NCI-H774 (cell line): ENCODE data around the gene INTS14.
"Not testable (repeated sequence)": the region's sequence is repeated elsewhere in the genome, so short reads cannot be mapped to it uniquely, and the experiment has no call there.

Source experiments
- DNase-seq: peaks from one replicate; lab custom pipeline; 2025; lab: John Stamatoyannopoulos, UW

The INTS14 gene

GRCh38 chr15:65578904-65579728 lies 31.8 kb downstream of the INTS14 start:
- DNase-seq: no peak

- DNase-seq: no peak
These were observed 33.6 kb downstream of the INTS14 start for GRCh38 chr15:65577129-65577996.

GRCh38 chr15:65576664-65577063 lies 34.3 kb downstream of the INTS14 start:
- DNase-seq: no peak

GRCh38 chr15:65571971-65572370 lies 39.0 kb downstream of the INTS14 start:
- DNase-seq: no peak

GRCh38 chr15:65569728-65570127 lies 41.2 kb downstream of the INTS14 start:
- DNase-seq: no peak

- no peak for DNase-seq
These were observed 49.0 kb downstream of the INTS14 start for GRCh38 chr15:65561934-65562333.

GRCh38 chr15:65559941-65560340 lies 51.0 kb downstream of the INTS14 start:
- no peak for DNase-seq

GRCh38 chr15:65558997-65559760 lies 51.8 kb downstream of the INTS14 start:
- DNase-seq: no peak

- no peak for DNase-seq
These were observed 52.6 kb downstream of the INTS14 start for GRCh38 chr15:65558336-65558735.

GRCh38 chr15:65556622-65557021 lies 54.3 kb downstream of the INTS14 start:
- no peak for DNase-seq

- DNase-seq: no peak
These were observed 57.2 kb downstream of the INTS14 start for GRCh38 chr15:65553691-65554090.

GRCh38 chr15:65552851-65553250 lies 58.1 kb downstream of the INTS14 start:
- DNase-seq: not testable (repeated sequence)

GRCh38 chr15:65551183-65551582 lies 59.7 kb downstream of the INTS14 start:
- DNase-seq: no peak

- no peak for DNase-seq
These were observed 60.2 kb downstream of the INTS14 start for GRCh38 chr15:65550681-65551098.

GRCh38 chr15:65549288-65549687 lies 61.6 kb downstream of the INTS14 start:
- not testable (repeated sequence) for DNase-seq

- no peak for DNase-seq
These were observed 63.1 kb downstream of the INTS14 start for GRCh38 chr15:65547841-65548240.

GRCh38 chr15:65541231-65541820 lies 69.6 kb downstream of the INTS14 start:
- no peak for DNase-seq

GRCh38 chr15:65540314-65540713 lies 70.6 kb downstream of the INTS14 start:
- no peak for DNase-seq

- no peak for DNase-seq
These were observed 75.7 kb downstream of the INTS14 start for GRCh38 chr15:65535192-65535591.

GRCh38 chr15:65533057-65533756 lies 77.7 kb downstream of the INTS14 start:
- DNase-seq: no peak

GRCh38 chr15:65532738-65533051 lies 78.2 kb downstream of the INTS14 start:
- no peak for DNase-seq
